ENCODE results near the gene CCDC110.
A peak's percentile ranks its signal among the peaks of the same experiment; 100 is the strongest.

The CCDC110 gene

DNA sequence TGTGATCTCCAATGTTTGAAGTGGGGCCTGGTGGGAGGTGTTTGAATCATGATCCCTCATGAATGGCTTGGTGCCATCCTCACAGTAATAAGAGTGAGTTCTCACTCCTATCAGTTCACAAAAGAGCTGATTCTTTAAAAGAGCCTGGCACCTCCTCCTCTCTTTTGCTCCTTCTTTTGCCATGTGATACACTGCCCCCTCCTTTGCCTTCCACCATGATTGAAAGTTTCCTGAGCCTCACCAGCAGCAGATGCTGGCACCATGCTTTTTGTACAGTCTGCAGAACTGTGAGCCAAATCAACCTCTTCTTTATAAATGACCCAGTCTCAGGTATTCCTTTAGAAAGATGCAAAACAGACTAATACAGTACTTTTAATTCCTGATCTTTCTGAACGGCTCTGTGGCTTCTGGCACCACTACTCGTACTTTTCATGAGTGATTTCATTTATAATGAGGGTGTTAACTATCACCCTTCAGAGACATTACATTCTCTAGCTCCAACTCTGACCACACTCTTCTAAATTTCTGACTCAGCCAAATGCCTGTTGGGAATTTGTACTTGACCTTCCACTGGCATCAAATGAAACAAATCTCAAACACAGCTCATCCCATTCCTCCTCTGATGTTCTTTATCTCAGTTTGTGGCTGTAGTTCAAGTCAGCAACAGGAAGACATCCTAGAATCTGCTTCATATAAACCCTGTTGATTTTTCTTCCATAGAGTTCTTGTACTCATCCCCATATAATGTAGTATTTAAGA is 50.0 kb downstream of the CCDC110 start:
- DNase-seq: no peak

GRCh38 chr4:185416955-185417354 is 54.6 kb downstream of the CCDC110 start:
- no peak for DNase-seq

DNA sequence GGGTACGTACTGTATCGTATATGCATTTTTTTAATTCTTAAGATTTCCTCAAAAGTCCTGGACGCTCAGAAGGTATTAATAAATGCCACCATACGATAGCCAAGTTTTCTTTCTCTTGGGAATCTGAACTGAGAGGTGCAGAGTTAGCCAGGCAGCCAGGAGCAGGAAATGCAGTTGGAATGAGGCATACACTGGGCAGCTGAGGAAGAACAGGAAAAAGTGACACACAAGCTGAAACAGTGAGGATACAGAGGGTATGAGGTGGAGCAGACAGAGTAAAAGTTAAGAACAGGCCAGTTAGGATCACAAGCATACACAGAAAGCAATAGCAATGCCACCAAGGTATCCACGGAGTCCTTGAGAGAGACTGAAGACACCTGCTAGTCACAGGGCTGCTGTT is 59.1 kb downstream of the CCDC110 start:
- no peak for DNase-seq

GRCh38 chr4:185411849-185412248 is 59.7 kb downstream of the CCDC110 start:
- DNase-seq: no peak

DNA sequence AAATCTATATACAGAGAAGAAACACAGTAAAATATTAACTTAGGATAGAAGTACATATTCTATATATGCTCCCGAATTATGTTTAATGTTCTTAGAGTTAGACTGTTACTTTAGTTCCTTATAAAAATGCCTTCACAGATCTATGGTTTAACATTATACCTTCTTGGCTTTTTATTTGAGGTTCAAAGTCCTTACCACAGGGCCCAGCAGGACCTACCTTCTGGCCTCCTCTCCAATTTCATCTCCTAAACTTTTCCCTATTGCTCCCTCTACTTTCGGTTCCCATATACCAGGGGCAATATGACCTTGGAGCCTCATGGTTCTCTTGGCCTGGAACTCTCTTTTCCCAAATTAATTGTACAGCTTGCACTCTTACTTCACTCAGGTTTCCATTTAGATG is 63.1 kb downstream of the CCDC110 start:
- no peak for DNase-seq

GRCh38 chr4:185405296-185405999 is 66.1 kb downstream of the CCDC110 start:
- DNase-seq: no peak

DNA sequence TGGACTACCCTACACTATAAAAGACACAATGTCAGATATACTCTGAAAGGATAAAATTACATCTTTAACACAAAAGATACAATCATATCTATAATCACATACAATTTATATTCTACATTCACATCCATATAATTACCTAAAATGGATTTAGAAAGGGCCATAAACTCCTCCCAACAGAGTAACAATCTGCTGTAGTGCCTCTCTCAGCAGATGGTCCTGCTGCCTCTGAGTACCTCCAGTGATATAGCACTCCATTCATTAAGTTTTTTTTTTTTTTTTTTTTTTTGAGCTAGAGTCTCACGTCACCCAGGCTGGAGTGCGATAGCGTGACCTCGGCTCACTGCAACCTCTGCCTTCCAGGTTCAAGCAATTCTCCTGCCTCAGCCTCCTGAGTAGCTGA is 67.5 kb downstream of the CCDC110 start:
- no peak for DNase-seq

DNA sequence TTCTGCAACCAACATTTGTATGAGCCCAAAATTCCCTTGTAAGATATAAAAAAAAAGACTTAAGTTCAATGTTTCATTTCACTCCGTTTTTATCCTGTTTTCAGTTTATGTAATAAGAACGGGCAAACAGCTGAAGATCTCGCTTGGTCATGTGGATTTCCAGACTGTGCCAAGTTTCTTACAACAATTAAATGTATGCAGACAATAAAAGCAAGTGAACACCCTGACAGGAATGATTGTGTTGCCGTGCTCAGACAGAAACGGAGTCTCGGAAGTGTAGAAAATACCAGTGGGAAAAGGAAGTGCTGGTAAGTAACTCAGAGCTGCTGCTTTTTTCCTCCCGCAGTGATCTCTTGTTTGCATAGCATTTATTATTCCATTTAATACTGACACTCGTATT is 72.1 kb downstream of the CCDC110 start:
- no peak for DNase-seq

DNA sequence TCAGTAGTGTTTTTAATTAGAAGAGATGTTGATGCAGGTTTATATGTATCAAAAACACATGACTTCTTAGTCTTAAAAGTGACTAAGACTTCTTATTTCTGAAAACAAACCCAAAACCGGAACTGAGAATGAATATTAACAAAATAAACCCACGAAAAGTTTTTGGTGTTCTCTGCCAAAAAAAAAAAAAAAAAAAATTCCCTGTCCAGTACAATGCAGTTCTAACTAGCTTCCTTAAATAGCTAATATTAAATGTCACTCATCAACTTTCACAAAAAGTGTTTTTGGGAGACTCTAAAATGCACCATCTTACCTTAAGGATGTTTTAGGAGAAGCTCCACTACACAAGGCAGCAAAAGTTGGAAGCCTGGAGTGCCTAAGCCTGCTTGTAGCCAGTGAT is 72.9 kb downstream of the CCDC110 start:
- no peak for DNase-seq

DNA sequence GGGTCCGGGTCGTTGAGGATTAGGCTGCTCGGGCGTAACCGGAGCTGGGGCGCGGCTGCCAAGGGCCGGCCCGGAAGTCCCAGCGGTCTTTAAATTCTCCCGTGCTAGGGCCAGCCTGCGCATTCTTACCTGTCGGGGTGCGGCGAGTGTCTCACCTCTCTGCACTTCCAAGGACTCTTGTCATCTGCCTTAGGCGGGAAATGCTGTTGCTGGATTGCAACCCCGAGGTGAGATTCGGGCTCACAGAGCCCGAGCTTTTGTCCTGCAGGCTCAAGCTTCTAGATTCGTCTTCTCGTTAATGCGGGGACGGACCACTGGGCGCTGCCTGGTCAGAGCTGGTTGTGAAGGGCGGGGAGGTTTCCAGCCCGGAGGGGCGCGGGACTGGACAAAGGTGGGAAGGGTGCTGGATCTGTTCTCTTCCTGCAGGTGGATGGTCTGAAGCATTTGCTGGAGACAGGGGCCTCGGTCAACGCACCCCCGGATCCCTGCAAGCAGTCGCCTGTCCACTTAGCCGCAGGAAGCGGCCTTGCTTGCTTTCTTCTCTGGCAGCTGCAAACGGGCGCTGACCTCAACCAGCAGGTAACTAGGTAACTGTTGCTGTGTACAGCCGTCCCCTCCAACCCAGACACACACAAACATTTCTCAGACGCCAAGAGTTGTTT is 74.7 kb downstream of the CCDC110 start, which contains the start of gene ANKRD37:
Gene ANKRD37, plus strand, starts transcription at position 118 of the 662 bp plus-strand sequence. Its CDS starts 83 bp downstream, at position 201.
- DNase-seq: peak in 1 of 5 experiments; percentile 13

DNA sequence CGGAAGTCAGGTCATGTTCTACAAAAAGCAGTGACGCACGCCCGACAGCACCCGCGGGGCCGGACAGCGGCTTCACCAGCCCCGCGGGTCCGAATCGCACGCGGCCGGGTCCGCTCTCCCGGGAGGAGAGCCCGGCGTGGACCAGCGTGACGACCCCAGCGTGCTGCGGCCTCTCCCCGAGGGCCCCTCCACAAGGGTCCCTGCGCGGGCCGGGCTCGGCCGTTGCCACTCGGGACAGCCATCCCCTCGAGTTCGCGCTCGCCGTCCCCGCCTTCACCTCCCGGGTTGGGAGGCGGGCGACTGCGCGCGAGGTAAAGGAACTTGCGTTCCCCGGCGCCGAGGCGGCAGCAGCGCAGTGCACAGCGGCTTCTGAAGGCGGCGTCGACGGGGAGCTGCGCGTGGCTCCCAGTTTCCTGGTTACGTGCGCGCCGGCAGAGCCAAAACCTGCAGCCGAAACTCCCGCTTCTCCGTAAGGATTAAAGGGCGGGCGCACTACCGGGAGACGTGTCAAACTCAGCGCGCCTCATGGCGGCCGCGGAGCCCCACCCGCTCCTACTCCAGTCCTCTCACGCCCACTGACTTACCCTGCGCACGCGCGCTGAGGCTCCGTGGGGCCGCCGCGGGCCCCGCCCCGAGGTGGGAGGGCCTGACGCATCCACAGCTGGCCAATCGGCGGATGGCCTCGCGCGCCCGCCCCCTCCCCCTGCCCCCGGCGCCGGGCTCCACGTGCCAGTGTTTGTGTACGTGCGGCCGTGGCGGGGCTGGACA is 75.4 kb downstream of the CCDC110 start:
- peak; percentile 92 to 97 (median 96) for DNase-seq

- DNase-seq: peak in 1 of 5 experiments; percentile 66
Measured at GRCh38 chr4:185395238-185395955, 76.1 kb downstream of the CCDC110 start, which contains the start of gene LRP2BP. TSS of gene LRP2BP (minus strand) at chr4:185395924. CDS start at chr4:185378186, 17,738 bp downstream.

Measured in T-helper 2 cell (primary cell).